Stomach (tissue), 9 donors: ENCODE results near the gene ADPRHL1. TPM values are rescaled to one million over a fixed set of nuclear protein-coding genes. Genes with fewer than 3 reads are reported as not detected.

Experiments used
- DNase-seq, 2 donors: peaks; one replicate each; pipeline versions ENCODE4 v3.0.0 to v3.0.0-alpha.2; 2013 to 2019
- H3K27ac ChIP-seq, 5 donors: fragments of 200-600 bp in 4 of 5; sonication (generic) in 4 of 5; one replicate each; pipeline ENCODE4 v1.5.1; 2013 to 2019; ENCODE audit warnings: mild to moderate bottlenecking in 1 of 5, moderate library complexity in 1 of 5
- H3K27me3 ChIP-seq, 3 donors: fragments of 200-600 bp; sonication (generic); one replicate each; pipeline ENCODE4 v1.5.1; 2017 to 2019; ENCODE audit warnings: mixed run types in 1 of 3
- H3K36me3 ChIP-seq, 4 donors: fragments of 200-600 bp; sonication (generic); 1 replicate in 3 of 4; 2 replicates in 1 of 4; pipeline ENCODE4 v1.5.1; 2016 to 2019
- H3K4me1 ChIP-seq, 4 donors: fragments of 200-600 bp; sonication (generic); one replicate each; pipeline ENCODE4 v1.5.1; 2016 to 2019
- H3K4me3 ChIP-seq, 4 donors: fragments of 200-600 bp; sonication (generic) in 3 of 4; one replicate each; pipeline ENCODE4 v1.5.1; 2016 to 2019; ENCODE audit warnings: mild to moderate bottlenecking in 1 of 4
- H3K9me3 ChIP-seq, 4 donors: fragments of 200-600 bp; sonication (generic); one replicate each; pipeline ENCODE4 v1.5.1; 2016 to 2019
- EP300 ChIP-seq: sonication (generic); formaldehyde crosslinking; IDR thresholded peaks from one replicate; pipeline ENCODE4 v1.6.1; 2017; ENCODE audit warnings: antibody characterized with exemption
- POLR2A ChIP-seq, 4 donors: fragments of 450-650 bp; IDR thresholded peaks; one replicate each; pipeline ENCODE4 v1.6.1; 2016; ENCODE audit warnings: antibody characterized with exemption in 4 of 4, control low read depth in 2 of 4, mild to moderate bottlenecking in 1 of 4, moderate library complexity in 1 of 4
- POLR2AphosphoS5 ChIP-seq, 3 donors: sonication (generic); formaldehyde crosslinking; IDR thresholded peaks; one replicate each; pipeline ENCODE4 v1.6.1; 2016; ENCODE audit warnings: antibody characterized with exemption in 3 of 3
- WGBS, 5 donors: extraction: QIAGEN DNeasy Blood & Tissue Kit in 3 of 5; methylation state at CpG; one replicate each; pipeline versions ENCODE4 v1.1.5 to v1.1.7; 2013 to 2018; 5-methylcytosine and 5-hydroxymethylcytosine counted together
- intact Hi-C: fragments of 100-400 bp; cut with DNase I; formaldehyde crosslinking; loops from one replicate; pipeline ENCODE4 v1.15.1; 2023; ENCODE audit warnings: low total_unique reads
- polyA plus RNA-seq, 3 donors: library from polyadenylated mRNA; stranded (reverse); fragments of 200-250 nt; gene quantifications; one replicate each; pipeline ENCODE4 v1.2.3, GENCODE V29; 2013
- total RNA-seq, 5 donors: library from RNA; depleted of rRNA; stranded (reverse); fragments of >200 nt; gene quantifications; one replicate each; pipeline versions ENCODE4 v1.1.0 to v1.2.3, GENCODE V29; 2014 to 2016
- TF ChIP-seq, protein P1 (sequence below), 7 experiments: fragments of 450-650 bp in 4 of 7; fragments of 200-600 bp in 3 of 7; sonication (generic) in 3 of 7; IDR thresholded peaks; one replicate each; pipeline ENCODE4 v1.5.1; 2016 to 2019; ENCODE audit warnings: antibody characterized with exemption in 7 of 7, control low read depth in 2 of 7, mild to moderate bottlenecking in 1 of 7
- donor health status: healthy with polysubstance abuse.
- donor health status: Bipolar disorder and iron deficiency.
- donor health status: healthy.

ADPRHL1 gene
- total and polyA plus RNA-seq, 8 donors: 1.7 to 6.7 (median 2.7) TPM

DNA sequence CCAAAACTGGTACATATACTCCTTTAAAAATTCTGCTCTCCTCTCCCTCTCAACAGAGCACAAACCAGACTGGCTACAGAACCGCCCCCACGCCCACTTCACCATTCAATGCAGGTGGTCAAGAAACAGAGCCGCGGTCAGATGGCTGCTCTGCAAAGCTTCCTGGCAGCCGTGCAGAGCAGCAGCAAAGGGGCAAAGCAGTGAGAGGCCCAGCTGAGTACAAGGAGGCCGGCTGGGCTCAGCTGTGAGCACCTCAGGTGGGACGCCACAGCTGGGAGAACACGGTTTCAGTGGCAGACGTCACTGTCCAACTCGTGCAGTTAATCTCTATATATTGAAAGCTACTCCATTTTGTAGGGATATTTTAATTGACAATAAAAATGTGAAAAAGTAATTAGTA is 97.7 kb downstream of the ADPRHL1 start:
- intact Hi-C loops: no loop called here
- Histone ChIP-seq H3K27me3 (no peaks in the 10 kb centered on the region), H3K4me1 (peaks cover 0 to 20% (median 5%) of the 10 kb centered on the region in 4 donors), H3K27ac (no peak overlapping the region), H3K4me3 (no peak overlapping the region), H3K36me3 (peaks cover 3 to 35% (median 23%) of the 10 kb centered on the region in 4 donors), H3K9me3 (no peaks in the 10 kb centered on the region)
- DNase-seq: no peak
- TF ChIP-seq EP300 (no peak), POLR2A (IDR thresholded peaks at IDR 0.05) (no peak), POLR2AphosphoS5 (IDR thresholded peaks at IDR 0.05) (no peak)
- TF ChIP-seq, protein P1, sequence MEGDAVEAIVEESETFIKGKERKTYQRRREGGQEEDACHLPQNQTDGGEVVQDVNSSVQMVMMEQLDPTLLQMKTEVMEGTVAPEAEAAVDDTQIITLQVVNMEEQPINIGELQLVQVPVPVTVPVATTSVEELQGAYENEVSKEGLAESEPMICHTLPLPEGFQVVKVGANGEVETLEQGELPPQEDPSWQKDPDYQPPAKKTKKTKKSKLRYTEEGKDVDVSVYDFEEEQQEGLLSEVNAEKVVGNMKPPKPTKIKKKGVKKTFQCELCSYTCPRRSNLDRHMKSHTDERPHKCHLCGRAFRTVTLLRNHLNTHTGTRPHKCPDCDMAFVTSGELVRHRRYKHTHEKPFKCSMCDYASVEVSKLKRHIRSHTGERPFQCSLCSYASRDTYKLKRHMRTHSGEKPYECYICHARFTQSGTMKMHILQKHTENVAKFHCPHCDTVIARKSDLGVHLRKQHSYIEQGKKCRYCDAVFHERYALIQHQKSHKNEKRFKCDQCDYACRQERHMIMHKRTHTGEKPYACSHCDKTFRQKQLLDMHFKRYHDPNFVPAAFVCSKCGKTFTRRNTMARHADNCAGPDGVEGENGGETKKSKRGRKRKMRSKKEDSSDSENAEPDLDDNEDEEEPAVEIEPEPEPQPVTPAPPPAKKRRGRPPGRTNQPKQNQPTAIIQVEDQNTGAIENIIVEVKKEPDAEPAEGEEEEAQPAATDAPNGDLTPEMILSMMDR (IDR thresholded peaks at IDR 0.05): no peak
- 83 to 94% (median 88%) methylated on average over 10 of the region's 10 CpGs for WGBS, 5 donors

DNA sequence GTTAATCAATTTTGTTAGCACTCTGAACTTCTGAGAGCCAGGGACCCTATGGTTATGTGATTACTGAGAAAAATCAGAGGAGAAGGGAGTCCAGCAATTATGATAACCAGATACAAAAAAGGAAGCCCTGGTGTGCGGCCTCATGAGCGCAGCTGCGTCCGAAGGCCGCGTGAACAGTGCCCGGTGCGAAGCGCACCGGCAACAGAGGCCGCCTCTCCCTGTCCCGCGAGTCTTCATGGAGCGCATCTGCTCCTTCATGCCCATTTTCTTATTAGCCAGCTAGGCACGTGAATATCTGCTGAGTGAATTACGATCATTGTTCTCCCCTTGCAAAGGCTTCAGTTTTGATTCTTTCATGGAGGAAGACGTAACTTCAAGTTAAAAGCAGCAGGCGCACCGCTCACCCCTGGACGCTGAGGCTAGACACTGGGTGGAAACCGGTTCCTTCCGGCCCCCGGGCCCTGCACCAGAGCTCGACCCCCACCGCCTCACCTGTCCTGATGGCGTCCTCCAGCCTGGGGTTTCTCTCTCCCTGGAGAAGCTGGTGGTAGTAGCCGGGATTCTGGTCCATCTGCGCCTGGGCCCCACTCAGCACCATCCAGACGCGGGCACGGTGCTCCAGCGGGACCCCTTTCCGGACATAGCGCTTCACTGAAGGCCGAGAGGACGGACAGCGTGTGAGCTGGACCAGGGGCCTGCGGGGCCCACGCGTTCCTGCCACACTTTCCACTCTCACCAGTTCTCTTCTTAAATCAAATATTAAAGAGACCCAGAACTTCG is 98.3 kb downstream of the ADPRHL1 start:
- H3K9me3 ChIP-seq: no peaks in the 10 kb centered on the region
- DNase-seq: no peak
- no peaks in the 10 kb centered on the region for H3K27me3 ChIP-seq
- TF ChIP-seq POLR2AphosphoS5 (IDR thresholded peaks at IDR 0.05) (no peak), POLR2A (IDR thresholded peaks at IDR 0.05) (no peak), EP300 (no peak)
- TF ChIP-seq, protein P1 (IDR thresholded peaks at IDR 0.05): no peak
- H3K27ac ChIP-seq: no peak overlapping the region
- intact Hi-C loops: no loop called here
- no peak overlapping the region for H3K4me3 ChIP-seq
- peaks cover 5 to 41% (median 28%) of the 10 kb centered on the region in 4 donors for H3K36me3 ChIP-seq
- WGBS, 5 donors: 95 to 97% (median 96%) methylated on average over 36 to 41 of the region's 41 CpGs
- H3K4me1 ChIP-seq: peaks cover 0 to 15% (median 5%) of the 10 kb centered on the region in 4 donors

DNA sequence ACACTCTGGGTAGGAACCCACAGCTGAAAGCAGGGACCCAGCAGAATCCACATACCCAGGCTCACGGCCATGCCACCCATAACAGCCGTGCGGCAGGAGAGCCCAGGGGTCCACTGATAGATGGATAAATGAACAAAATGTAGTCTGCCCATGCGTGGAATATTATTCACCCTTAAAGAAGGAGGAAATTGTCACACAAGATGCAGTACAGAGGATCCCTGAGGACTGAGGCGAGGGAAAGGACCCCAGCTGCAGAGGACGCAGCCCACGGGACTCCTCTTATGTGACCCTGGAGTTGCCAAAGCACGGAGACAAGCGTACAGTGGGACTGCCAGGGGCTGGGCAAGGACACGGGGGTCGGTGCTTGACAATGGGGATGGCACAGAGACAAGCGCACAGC is 100.0 kb downstream of the ADPRHL1 start:
- H3K9me3 ChIP-seq: no peaks in the 10 kb centered on the region
- no peaks in the 10 kb centered on the region for H3K4me1 ChIP-seq
- H3K36me3 ChIP-seq: peaks cover 5 to 59% (median 46%) of the 10 kb centered on the region in 4 donors
- 85 to 90% (median 89%) methylated on average over 12 of the region's 12 CpGs for WGBS, 5 donors
- intact Hi-C loops: no loop called here
- H3K4me3 ChIP-seq: no peak overlapping the region
- DNase-seq: no peak
- no peaks in the 10 kb centered on the region for H3K27me3 ChIP-seq
- no peak overlapping the region for H3K27ac ChIP-seq
- TF ChIP-seq POLR2AphosphoS5 (IDR thresholded peaks at IDR 0.05) (no peak), POLR2A (IDR thresholded peaks at IDR 0.05) (no peak), EP300 (no peak)
- TF ChIP-seq, protein P1 (IDR thresholded peaks at IDR 0.05): no peak

DNA sequence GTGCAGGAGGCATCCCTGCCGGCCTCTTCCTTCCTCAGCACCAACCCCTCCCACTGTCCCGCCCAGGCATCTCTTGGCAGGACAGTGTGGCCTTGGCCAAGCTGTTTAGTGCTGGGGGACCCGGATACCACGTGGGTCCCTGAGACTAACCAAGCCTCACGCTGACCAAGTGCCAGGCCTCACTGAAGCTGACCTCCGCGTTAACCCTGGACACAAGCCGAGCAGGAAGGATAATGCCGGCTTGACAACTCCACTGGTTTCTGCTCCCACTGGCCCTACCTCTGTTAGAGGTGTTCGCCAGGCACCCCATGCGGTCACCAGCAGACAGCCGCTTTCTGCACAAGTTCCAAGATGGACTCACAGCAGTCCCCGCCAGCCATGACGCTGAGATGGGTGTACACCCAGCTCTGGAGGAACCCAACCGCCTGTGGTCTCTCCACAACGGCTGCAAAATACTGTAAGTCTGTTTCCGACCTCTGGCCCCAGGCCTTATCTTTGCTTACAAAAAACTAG is 101.7 kb downstream of the ADPRHL1 start:
- H3K27ac ChIP-seq: no peak overlapping the region
- peak in 1 of 2 donors; percentile 20 for DNase-seq
- H3K9me3 ChIP-seq: no peaks in the 10 kb centered on the region
- no peak overlapping the region for H3K4me3 ChIP-seq
- no peaks in the 10 kb centered on the region for H3K4me1 ChIP-seq
- no peaks in the 10 kb centered on the region for H3K27me3 ChIP-seq
- intact Hi-C loops: no loop called here
- 74 to 85% (median 83%) methylated on average over 9 to 17 of the region's 17 CpGs for WGBS, 5 donors
- TF ChIP-seq, protein P1 (IDR thresholded peaks at IDR 0.05): no peak
- TF ChIP-seq POLR2A (IDR thresholded peaks at IDR 0.05) (no peak), EP300 (no peak), POLR2AphosphoS5 (IDR thresholded peaks at IDR 0.05) (no peak)
- H3K36me3 ChIP-seq: peaks cover 5 to 67% (median 49%) of the 10 kb centered on the region in 4 donors
